ENCODE results near the gene EMID1.

- TF ChIP-seq, protein P1, sequence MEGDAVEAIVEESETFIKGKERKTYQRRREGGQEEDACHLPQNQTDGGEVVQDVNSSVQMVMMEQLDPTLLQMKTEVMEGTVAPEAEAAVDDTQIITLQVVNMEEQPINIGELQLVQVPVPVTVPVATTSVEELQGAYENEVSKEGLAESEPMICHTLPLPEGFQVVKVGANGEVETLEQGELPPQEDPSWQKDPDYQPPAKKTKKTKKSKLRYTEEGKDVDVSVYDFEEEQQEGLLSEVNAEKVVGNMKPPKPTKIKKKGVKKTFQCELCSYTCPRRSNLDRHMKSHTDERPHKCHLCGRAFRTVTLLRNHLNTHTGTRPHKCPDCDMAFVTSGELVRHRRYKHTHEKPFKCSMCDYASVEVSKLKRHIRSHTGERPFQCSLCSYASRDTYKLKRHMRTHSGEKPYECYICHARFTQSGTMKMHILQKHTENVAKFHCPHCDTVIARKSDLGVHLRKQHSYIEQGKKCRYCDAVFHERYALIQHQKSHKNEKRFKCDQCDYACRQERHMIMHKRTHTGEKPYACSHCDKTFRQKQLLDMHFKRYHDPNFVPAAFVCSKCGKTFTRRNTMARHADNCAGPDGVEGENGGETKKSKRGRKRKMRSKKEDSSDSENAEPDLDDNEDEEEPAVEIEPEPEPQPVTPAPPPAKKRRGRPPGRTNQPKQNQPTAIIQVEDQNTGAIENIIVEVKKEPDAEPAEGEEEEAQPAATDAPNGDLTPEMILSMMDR (IDR thresholded peaks at IDR 0.05 in 8 of 11, conservative IDR thresholded peaks at IDR 0.05 in 3 of 11): no peak
- no peak for TF ChIP-seq POLR2AphosphoS5 (IDR thresholded peaks at IDR 0.05)
These were observed 78.5 kb downstream of the EMID1 start for GRCh38 chr22:29284196-29284595.

Data from spleen (tissue), 7 donors.